ENCODE measurements around the gene RDH16. TPM values are rescaled to one million over a fixed set of nuclear protein-coding genes. Genes with fewer than 3 reads are reported as not detected.
"Not testable (repeated sequence)": the region's sequence is repeated elsewhere in the genome, so short reads cannot be mapped to it uniquely, and the experiment has no call there.

The RDH16 gene
- total RNA-seq, 1 experiment from 2014 or later = 0.16 TPM

DNA sequence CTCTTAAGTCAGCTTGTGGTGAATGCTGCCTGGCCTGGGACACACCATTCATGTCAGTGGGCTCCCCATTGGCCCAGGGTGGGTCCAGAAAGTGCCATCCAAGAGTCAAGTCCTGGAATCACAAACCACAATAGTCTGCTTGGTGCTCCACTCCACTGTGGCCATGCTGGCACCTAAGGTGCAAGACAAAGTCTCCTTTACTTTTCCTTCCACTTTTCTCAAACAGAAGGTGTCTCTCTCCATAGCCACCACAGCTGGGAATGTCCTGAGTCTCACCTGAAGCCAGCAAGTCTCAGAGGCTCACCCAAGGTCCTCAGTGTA lies 9.0 kb downstream of the RDH16 start:
- no peak overlapping the region for H3K4me3 Mint-ChIP-seq (ENCODE audit: unreplicated experiment)
- intact Hi-C loops (cut with micrococcal nuclease) = no loop called here
- peaks cover 6% of the 10 kb centered on the region for H3K4me1 Mint-ChIP-seq (ENCODE audit: insufficient read depth, unreplicated experiment)
- H3K36me3 Mint-ChIP-seq (ENCODE audit: insufficient read depth, unreplicated experiment) = no peaks in the 10 kb centered on the region
- H3K9me3 Mint-ChIP-seq (ENCODE audit: unreplicated experiment) = no peaks in the 10 kb centered on the region
- ChIA-PET POLR2A (interaction anchor here (0.5 to 1.9 kb wide), 4 partner anchors 50 to 222 kb away, joined by 3 to 7 read pairs (median 3); no protein-coding TSS in a partner anchor), CTCF (interaction anchor here (0.6 to 1.4 kb wide), 7 partner anchors 11 to 752 kb away, joined by 3 to 7 read pairs (median 3); no protein-coding TSS in a partner anchor)
- H3K27ac Mint-ChIP-seq (ENCODE audit: low read depth, unreplicated experiment) = no peak overlapping the region
- no peak for DNase-seq (ENCODE audit: unreplicated experiment)
- H3K27me3 Mint-ChIP-seq (ENCODE audit: insufficient read depth, unreplicated experiment) = no peaks in the 10 kb centered on the region
- BruUV-seq (replicated peaks) = no TSS peak
- TF ChIP-seq, protein P1, sequence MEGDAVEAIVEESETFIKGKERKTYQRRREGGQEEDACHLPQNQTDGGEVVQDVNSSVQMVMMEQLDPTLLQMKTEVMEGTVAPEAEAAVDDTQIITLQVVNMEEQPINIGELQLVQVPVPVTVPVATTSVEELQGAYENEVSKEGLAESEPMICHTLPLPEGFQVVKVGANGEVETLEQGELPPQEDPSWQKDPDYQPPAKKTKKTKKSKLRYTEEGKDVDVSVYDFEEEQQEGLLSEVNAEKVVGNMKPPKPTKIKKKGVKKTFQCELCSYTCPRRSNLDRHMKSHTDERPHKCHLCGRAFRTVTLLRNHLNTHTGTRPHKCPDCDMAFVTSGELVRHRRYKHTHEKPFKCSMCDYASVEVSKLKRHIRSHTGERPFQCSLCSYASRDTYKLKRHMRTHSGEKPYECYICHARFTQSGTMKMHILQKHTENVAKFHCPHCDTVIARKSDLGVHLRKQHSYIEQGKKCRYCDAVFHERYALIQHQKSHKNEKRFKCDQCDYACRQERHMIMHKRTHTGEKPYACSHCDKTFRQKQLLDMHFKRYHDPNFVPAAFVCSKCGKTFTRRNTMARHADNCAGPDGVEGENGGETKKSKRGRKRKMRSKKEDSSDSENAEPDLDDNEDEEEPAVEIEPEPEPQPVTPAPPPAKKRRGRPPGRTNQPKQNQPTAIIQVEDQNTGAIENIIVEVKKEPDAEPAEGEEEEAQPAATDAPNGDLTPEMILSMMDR (IDR thresholded peaks at IDR 0.05; ENCODE audit: unreplicated experiment) = no peak

DNA sequence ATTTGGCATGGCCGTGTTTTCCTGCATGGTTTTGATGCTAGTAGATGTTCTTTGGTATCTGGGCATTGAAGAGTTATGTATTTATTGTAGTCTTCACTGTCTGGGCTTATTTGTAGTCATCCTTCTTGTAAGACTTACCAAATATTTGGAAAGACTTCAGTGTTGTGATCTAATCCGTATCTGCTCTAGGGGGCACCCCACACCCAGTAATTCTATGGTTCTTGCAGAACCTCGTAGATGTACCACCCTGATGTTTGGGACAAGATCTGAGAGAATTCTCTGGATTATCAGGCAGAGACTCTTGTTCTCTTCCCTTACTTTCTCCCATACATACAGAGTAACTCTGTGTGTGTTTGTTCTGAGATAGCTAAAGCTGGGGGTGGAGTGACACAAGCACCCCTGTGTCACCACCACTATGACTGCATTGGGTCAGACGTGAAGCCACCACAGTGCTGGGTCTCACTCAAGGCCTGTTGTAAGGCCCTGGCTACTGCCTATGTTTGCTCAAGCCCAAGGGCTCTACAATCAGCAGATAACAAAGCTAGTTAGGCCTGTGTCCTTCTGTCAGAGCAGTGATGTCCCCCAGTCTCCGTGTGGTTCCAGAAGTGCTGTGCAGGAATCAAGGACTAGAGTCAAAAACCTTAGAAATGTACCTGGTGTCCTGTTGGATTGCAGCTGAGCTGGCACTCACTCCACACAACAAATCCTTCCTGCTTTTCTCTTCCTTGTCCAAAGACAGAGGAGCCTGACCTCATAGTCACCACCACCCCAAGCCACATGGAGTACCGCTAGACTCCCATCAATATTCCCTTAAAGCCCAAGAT lies 9.6 kb downstream of the RDH16 start:
- peak; percentile 35 for DNase-seq (ENCODE audit: unreplicated experiment)
- no peak overlapping the region for H3K4me3 Mint-ChIP-seq (ENCODE audit: unreplicated experiment)
- ChIA-PET CTCF (interaction anchor here (0.6 to 1.4 kb wide), 6 partner anchors 12 to 751 kb away, joined by 3 to 7 read pairs (median 4); no protein-coding TSS in a partner anchor), POLR2A (interaction anchor here (0.5 to 1.1 kb wide), 3 partner anchors 9 to 164 kb away, joined by 3 read pairs; partner anchors contain the start of gene RDH16)
- no peak overlapping the region for H3K27ac Mint-ChIP-seq (ENCODE audit: low read depth, unreplicated experiment)
- H3K4me1 Mint-ChIP-seq (ENCODE audit: insufficient read depth, unreplicated experiment) = peaks cover 7% of the 10 kb centered on the region
- no peaks in the 10 kb centered on the region for H3K9me3 Mint-ChIP-seq (ENCODE audit: unreplicated experiment)
- H3K36me3 Mint-ChIP-seq (ENCODE audit: insufficient read depth, unreplicated experiment) = no peaks in the 10 kb centered on the region
- H3K27me3 Mint-ChIP-seq (ENCODE audit: insufficient read depth, unreplicated experiment) = no peaks in the 10 kb centered on the region
- TF ChIP-seq, protein P1 (IDR thresholded peaks at IDR 0.05; ENCODE audit: unreplicated experiment) = no peak
- BruUV-seq (replicated peaks) = no TSS peak
- intact Hi-C loops (cut with micrococcal nuclease) = loop anchor here (2.0 kb wide), 1 partner anchor 39 kb away; no protein-coding TSS in a partner anchor

DNA sequence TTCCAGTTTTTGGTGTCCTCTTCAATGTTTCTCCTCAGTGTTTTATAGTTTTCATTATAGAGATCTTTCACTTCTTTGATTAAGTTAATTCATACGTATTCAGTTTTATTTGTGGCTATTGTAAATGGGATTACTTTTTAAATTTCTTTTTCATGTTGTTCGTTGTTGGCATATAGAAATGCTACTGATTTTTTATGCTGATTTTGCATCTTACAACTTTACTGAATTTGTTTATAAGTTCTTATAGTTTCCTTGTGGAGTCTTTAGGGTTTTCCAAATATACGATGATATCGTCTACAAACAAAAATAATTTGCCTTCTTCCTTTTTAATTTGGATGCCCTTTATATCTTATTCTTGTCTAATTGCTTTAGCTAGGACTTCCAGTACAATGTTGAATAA lies 13.5 kb downstream of the RDH16 start:
- no peak overlapping the region for H3K4me3 Mint-ChIP-seq (ENCODE audit: unreplicated experiment)
- H3K27ac Mint-ChIP-seq (ENCODE audit: low read depth, unreplicated experiment) = no peak overlapping the region
- no peaks in the 10 kb centered on the region for H3K9me3 Mint-ChIP-seq (ENCODE audit: unreplicated experiment)
- TF ChIP-seq, protein P1 (IDR thresholded peaks at IDR 0.05; ENCODE audit: unreplicated experiment) = no peak
- DNase-seq (ENCODE audit: unreplicated experiment) = no peak
- intact Hi-C loops (cut with micrococcal nuclease) = no loop called here
- peaks cover 25% of the 10 kb centered on the region for H3K4me1 Mint-ChIP-seq (ENCODE audit: insufficient read depth, unreplicated experiment)
- CTCF ChIA-PET = no interaction called here
- BruUV-seq (replicated peaks) = no TSS peak
- POLR2A ChIA-PET = no interaction called here
- H3K36me3 Mint-ChIP-seq (ENCODE audit: insufficient read depth, unreplicated experiment) = no peaks in the 10 kb centered on the region
- no peaks in the 10 kb centered on the region for H3K27me3 Mint-ChIP-seq (ENCODE audit: insufficient read depth, unreplicated experiment)

DNA sequence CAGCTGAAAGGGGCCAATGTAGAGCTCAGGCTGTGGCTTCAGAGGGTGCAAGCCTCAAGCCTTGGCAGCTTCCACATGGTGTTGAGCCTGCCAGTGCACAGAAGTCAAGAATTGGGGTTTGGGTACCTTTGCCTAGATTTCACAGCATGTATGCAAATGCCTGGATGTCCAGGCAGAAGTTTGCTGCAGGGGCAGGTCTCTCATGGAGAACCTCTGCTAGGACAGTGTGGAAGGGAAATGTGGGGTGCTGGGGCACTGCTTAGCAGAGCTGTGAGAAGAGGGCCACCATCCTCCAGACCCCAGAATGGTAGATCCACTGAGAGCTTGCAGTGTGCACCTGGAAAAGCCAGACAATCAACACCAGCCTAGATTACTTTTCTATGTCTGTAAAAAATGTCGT lies 14.0 kb downstream of the RDH16 start:
- H3K36me3 Mint-ChIP-seq (ENCODE audit: insufficient read depth, unreplicated experiment); H3K27me3 Mint-ChIP-seq (ENCODE audit: insufficient read depth, unreplicated experiment); DNase-seq (ENCODE audit: unreplicated experiment); CTCF ChIA-PET; BruUV-seq (replicated peaks); intact Hi-C loops (cut with micrococcal nuclease); H3K4me3 Mint-ChIP-seq (ENCODE audit: unreplicated experiment); POLR2A ChIA-PET; H3K9me3 Mint-ChIP-seq (ENCODE audit: unreplicated experiment); H3K27ac Mint-ChIP-seq (ENCODE audit: low read depth, unreplicated experiment): not testable (repeated sequence)
- peaks cover 25% of the 10 kb centered on the region for H3K4me1 Mint-ChIP-seq (ENCODE audit: insufficient read depth, unreplicated experiment)

Measured in MCF 10A (cell line).